GM19467 (cell line): ENCODE results near the gene PRLH.
A peak's percentile ranks its signal among the peaks of the same experiment; 100 is the strongest.
"Not testable (repeated sequence)": the region's sequence is repeated elsewhere in the genome, so short reads cannot be mapped to it uniquely, and the experiment has no call there.

Source experiments
- ATAC-seq: cut with Tn5 transposase; IDR thresholded peaks from one replicate; pipeline ENCODE4 v1.9.1; 2021; ENCODE audit warnings: mild to moderate bottlenecking, moderate library complexity; ENCODE audit not compliant: unreplicated experiment

The PRLH gene

GRCh38 chr2:237598468-237599208 lies 32.3 kb downstream of the PRLH start:
- no peak for ATAC-seq

DNA sequence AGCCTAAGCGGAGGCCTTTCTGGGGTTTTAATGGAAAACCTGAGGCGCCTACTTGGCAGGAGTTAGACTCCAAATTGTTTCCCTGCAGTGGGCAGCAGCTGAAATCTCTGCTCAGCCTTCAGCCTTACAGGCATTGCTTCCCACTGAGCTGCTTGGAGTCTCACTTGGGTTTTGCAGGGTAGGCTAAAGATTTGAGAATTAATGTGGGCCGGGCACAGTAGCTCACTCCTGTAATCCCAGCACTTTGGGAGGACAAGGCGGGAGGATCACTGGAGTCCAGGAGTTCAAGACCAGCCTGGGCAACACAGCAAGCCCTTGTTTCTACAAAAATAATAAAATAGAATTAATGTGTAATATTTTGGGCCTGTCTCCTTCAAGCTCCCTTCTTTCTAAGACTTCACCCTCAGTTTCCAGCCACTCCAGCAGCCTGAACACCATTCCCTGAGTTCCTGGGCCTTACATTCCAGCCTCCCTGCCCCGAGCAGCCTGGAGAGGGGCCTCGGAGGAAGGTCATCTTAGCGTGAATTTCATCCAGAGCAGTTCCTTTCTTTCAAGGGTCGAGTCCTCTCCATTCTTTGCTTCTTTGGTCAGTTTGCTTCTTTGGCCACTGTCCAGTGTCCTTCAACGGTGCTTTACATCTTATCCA lies 33.2 kb downstream of the PRLH start:
- no peak for ATAC-seq

- no peak for ATAC-seq
Observed at GRCh38 chr2:237600205-237600846, 34.0 kb downstream of the PRLH start.

- no peak for ATAC-seq
Observed at GRCh38 chr2:237601453-237602116, 35.2 kb downstream of the PRLH start.

DNA sequence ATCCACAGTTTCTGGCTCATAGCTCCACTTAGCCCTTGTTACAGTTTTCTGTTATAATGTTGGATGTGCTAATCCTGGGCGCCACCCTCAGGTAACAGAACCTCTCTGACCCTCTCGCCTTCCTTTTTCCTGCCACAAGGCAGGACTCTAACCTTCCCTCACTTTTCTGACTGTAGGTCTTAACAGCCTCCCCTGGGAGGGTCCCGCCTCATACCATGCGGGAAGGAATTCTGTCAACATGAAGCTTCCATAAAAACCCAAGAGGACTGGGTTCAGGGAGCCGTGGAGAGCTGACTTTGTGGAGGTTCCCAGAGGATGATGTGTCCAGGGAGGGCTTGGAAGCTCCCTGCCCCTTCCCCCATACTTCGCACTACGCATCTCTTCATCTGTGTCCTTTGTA lies 36.0 kb downstream of the PRLH start:
- ATAC-seq, result no peak

GRCh38 chr2:237603049-237603717 lies 36.8 kb downstream of the PRLH start:
- ATAC-seq, result no peak

DNA sequence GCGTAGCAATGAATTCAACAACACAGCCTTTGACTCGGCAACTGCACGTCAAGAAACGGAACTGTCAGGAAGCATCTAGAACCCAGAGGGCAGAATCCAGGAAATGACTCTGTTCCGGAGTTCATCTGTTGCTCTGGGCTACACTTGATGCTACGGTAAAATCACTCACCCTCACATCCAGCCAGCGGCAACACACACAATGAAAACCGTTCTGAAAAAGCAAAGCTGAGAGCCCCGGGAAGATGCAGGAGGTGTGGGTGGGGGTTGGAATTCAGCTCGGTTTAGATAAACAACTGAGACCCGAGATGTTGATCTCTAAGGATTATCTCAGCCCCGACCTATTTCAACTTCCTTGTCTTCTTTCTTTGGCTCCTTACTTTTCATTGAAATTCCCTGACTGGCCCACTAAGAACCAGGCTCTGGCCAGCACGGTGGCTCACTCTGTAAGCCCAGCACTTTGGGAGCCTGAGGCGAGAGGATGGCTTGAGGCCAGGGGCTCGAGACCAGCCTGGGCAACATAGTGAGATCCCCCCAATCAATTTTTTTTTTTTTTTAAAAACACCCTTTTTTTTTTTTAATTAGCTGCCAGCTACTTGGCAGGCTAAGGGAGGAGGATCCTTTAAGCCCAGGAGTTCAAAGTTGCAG lies 37.5 kb downstream of the PRLH start:
- ATAC-seq, result peak; percentile 75

- ATAC-seq, result no peak
Observed at GRCh38 chr2:237604391-237604790, 38.0 kb downstream of the PRLH start.

GRCh38 chr2:237604960-237605359 lies 38.6 kb downstream of the PRLH start:
- no peak for ATAC-seq

- ATAC-seq, result not testable (repeated sequence)
Observed at GRCh38 chr2:237606522-237606921, 40.1 kb downstream of the PRLH start.

- ATAC-seq, result no peak
Observed at GRCh38 chr2:237612527-237613357, 46.4 kb downstream of the PRLH start.

- no peak for ATAC-seq
Observed at GRCh38 chr2:237613679-237614078, 47.3 kb downstream of the PRLH start.

DNA sequence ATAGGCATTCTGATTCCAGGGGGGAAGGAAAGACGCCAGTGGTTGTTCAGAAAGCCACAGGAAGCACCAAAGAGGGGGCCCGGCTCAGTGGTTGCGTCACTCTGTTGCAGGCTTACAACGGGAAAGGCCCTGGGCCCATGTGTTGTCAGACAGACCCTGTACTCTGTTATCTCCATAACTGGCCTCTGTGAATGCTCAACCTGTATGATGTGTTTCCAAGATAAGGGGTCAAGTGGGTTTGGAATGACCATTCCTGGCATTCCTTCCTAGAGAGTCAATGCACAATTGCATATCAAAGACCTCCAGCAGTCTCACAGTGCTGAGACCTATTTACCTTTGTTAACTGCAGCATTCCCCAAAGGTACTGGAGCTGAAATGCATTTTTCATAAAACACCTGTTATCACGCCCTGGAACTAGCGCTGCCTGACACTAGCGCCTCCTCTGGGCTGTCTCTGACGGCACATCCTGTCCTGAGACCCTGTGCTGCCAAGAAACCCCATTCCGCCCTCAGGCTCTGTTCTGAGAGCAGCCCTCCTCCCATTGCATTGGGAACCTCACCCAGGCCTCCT lies 47.9 kb downstream of the PRLH start:
- ATAC-seq, result no peak

GRCh38 chr2:237615631-237616249 lies 49.4 kb downstream of the PRLH start:
- no peak for ATAC-seq

GRCh38 chr2:237616373-237616733 lies 50.0 kb downstream of the PRLH start:
- no peak for ATAC-seq
